A549 (cell line): ENCODE measurements around the gene WDR62. TPM values are rescaled to one million over a fixed set of nuclear protein-coding genes. Genes with fewer than 3 reads are reported as not detected.

Experiments
- ATAC-seq, 2 experiments: fragments of 200-7000 bp in 1 of 2; fragments of >200 bp in 1 of 2; cut with Nextera tagmentation in 1 of 2; cut with Tn5 transposase in 1 of 2; 3 replicates each; pipeline versions ENCODE4 v1.8.0 to v1.9.1; 2018 to 2020; ENCODE audit warnings: mild to moderate bottlenecking in 1 of 2, moderate library complexity in 1 of 2
- CTCF ChIA-PET: fragments of 300-600 bp; sonication (Branson Sonifier 250); formaldehyde crosslinking; extraction: SDS; loops from one replicate; lab custom pipeline; 2021; ENCODE audit warnings: antibody characterized with exemption, inconsistent platforms; lab: Yijun Ruan, JAX
- POLR2A ChIA-PET: fragments of 350-600 bp; formaldehyde crosslinking; extraction: SDS; loops from one replicate; lab custom pipeline; 2021; ENCODE audit warnings: antibody characterized with exemption, inconsistent platforms; lab: Yijun Ruan, JAX
- DNase-seq, 2 experiments: peaks; one replicate each; pipeline versions ENCODE4 v3.0.0 to v3.0.0-alpha.2; 2011 to 2016; ENCODE audit warnings: low read depth in 1 of 2, low spot score in 1 of 2
- FAIRE-seq: peaks from 2 replicates; lab custom pipeline; 2011; peaks lifted over from hg19 to GRCh38; lab: Jason Lieb, UNC
- H3K27ac ChIP-seq, 2 experiments: fragments of >200 bp; sonication (Bioruptor Twin); formaldehyde crosslinking; 3 replicates each; pipeline ENCODE4 v1.5.1; 2016 to 2017
- H3K4me1 ChIP-seq: fragments of >200 bp; sonication (Bioruptor Twin); formaldehyde crosslinking; 3 replicates; pipeline ENCODE4 v1.6.1; 2016
- H3K4me2 ChIP-seq: fragments of >200 bp; sonication (Bioruptor Twin); formaldehyde crosslinking; 3 replicates; pipeline ENCODE4 v1.6.1; 2016
- H3K4me3 ChIP-seq: fragments of >200 bp; sonication (Bioruptor Twin); formaldehyde crosslinking; 3 replicates; pipeline ENCODE4 v1.5.1; 2016
- H3K9me3 ChIP-seq: fragments of >200 bp; sonication (Bioruptor Twin); formaldehyde crosslinking; 3 replicates; pipeline ENCODE4 v1.6.1; 2016
- ATOH8 ChIP-seq: fragments of 250-450 bp; sonication (Bioruptor Pico); IDR thresholded peaks from 2 replicates; pipeline ENCODE4 v1.5.0; 2020; ENCODE audit warnings: low read depth, mild to moderate bottlenecking, moderate library complexity
- BCL3 ChIP-seq: fragments of >200 bp; sonication (Bioruptor Twin); formaldehyde crosslinking; IDR thresholded peaks from 3 replicates; pipeline ENCODE4 v1.6.1; 2016
- BHLHE40 ChIP-seq: IDR thresholded peaks from 2 replicates; pipeline ENCODE4 v1.6.1; 2012; ENCODE audit warnings: low read depth, low read length, inconsistent platforms
- CBX8 ChIP-seq: fragments of 200-600 bp; sonication (generic); IDR thresholded peaks from 2 replicates; pipeline ENCODE4 v1.6.1; 2016
- CHD4 ChIP-seq: fragments of 200-600 bp; sonication (generic); IDR thresholded peaks from 2 replicates; pipeline ENCODE4 v1.6.1; 2016; ENCODE audit warnings: antibody characterized with exemption, mild to moderate bottlenecking, borderline replicate concordance
- CTCF ChIP-seq: fragments of >200 bp; sonication (Bioruptor Twin); formaldehyde crosslinking; IDR thresholded peaks from 3 replicates; pipeline ENCODE4 v1.5.1; 2016
- EHF ChIP-seq: fragments of 250-450 bp; sonication (Bioruptor Pico); IDR thresholded peaks from 2 replicates; pipeline ENCODE4 v1.5.0; 2020; ENCODE audit warnings: mild to moderate bottlenecking
- EHMT2 ChIP-seq: fragments of 200-600 bp; sonication (generic); IDR thresholded peaks from 2 replicates; pipeline ENCODE4 v1.6.1; 2016; ENCODE audit warnings: antibody characterized with exemption, low read depth, mild to moderate bottlenecking, moderate library complexity
- ELK1 ChIP-seq: fragments of 150-350 bp; IDR thresholded peaks from 2 replicates; pipeline ENCODE4 v1.6.1; 2014; ENCODE audit warnings: low read depth, mild to moderate bottlenecking, low read length
- EP300 ChIP-seq, 2 experiments: fragments of >200 bp; sonication (Bioruptor Twin); formaldehyde crosslinking; IDR thresholded peaks; 2 replicates in 1 of 2; 3 replicates in 1 of 2; pipeline ENCODE4 v1.6.1; 2016 to 2017
- ESRRA ChIP-seq: fragments of 150-350 bp; IDR thresholded peaks from 2 replicates; pipeline ENCODE4 v1.6.1; 2014; ENCODE audit warnings: mild to moderate bottlenecking, low read length, borderline replicate concordance
- FOSB ChIP-seq: fragments of 250-450 bp; sonication (Bioruptor Pico); IDR thresholded peaks from 2 replicates; pipeline ENCODE4 v1.5.0; 2020; ENCODE audit warnings: mild to moderate bottlenecking, moderate library complexity
- FOSL2 ChIP-seq, 2 experiments: fragments of 450-650 bp in 1 of 2; fragments of >200 bp in 1 of 2; sonication (Bioruptor Twin) in 1 of 2; formaldehyde crosslinking; IDR thresholded peaks; 2 replicates each; pipeline versions ENCODE4 v1.5.0 to v1.6.1; 2016 to 2020; ENCODE audit warnings: mild to moderate bottlenecking in 1 of 2, moderate library complexity in 1 of 2
- FOXS1 ChIP-seq: fragments of 250-450 bp; sonication (Bioruptor Pico); IDR thresholded peaks from 2 replicates; pipeline ENCODE4 v1.5.0; 2020; ENCODE audit warnings: mild to moderate bottlenecking, moderate library complexity
- HES2 ChIP-seq: fragments of >200 bp; sonication (Bioruptor Twin); formaldehyde crosslinking; IDR thresholded peaks from 2 replicates; pipeline ENCODE4 v1.6.1; 2016
- HEYL ChIP-seq: fragments of 250-450 bp; sonication (Bioruptor Pico); IDR thresholded peaks from 2 replicates; pipeline ENCODE4 v1.8.0; 2021; ENCODE audit warnings: mild to moderate bottlenecking, moderate library complexity
- HOXA7 ChIP-seq: fragments of 250-450 bp; sonication (Bioruptor Pico); IDR thresholded peaks from 2 replicates; pipeline ENCODE4 v1.5.0; 2020; ENCODE audit warnings: mild to moderate bottlenecking, moderate library complexity
- JUN ChIP-seq, 2 experiments: fragments of >200 bp; sonication (Bioruptor Twin); formaldehyde crosslinking; IDR thresholded peaks; 2 replicates in 1 of 2; 3 replicates in 1 of 2; pipeline ENCODE4 v1.6.1; 2016 to 2017
- JUNB ChIP-seq: fragments of >200 bp; sonication (Bioruptor Twin); formaldehyde crosslinking; IDR thresholded peaks from 2 replicates; pipeline ENCODE4 v1.6.1; 2016
- KDM1A ChIP-seq: fragments of 200-600 bp; sonication (generic); IDR thresholded peaks from 2 replicates; pipeline ENCODE4 v1.6.1; 2016; ENCODE audit warnings: low read depth, mild to moderate bottlenecking
- MAX ChIP-seq: IDR thresholded peaks from 2 replicates; pipeline ENCODE4 v1.6.1; 2012
- MAZ ChIP-seq: fragments of 150-350 bp; IDR thresholded peaks from 2 replicates; pipeline ENCODE4 v1.6.1; 2014; ENCODE audit warnings: antibody characterized with exemption, low read depth, low read length, borderline replicate concordance
- NPAS2 ChIP-seq: fragments of 250-450 bp; sonication (Bioruptor Pico); IDR thresholded peaks from 2 replicates; pipeline ENCODE4 v1.8.0; 2022; ENCODE audit warnings: mild to moderate bottlenecking, moderate library complexity, borderline replicate concordance
- PBX3 ChIP-seq: IDR thresholded peaks from 2 replicates; pipeline ENCODE4 v1.6.1; 2012
- POLR2AphosphoS2 ChIP-seq: conservative IDR thresholded peaks from 2 replicates; pipeline ENCODE4 v1.6.1; 2012; ENCODE audit warnings: low read length, improper control_type of control experiment, inconsistent platforms
- RARB ChIP-seq: fragments of 250-450 bp; sonication (Bioruptor Pico); IDR thresholded peaks from 2 replicates; pipeline ENCODE4 v1.8.0; 2021; ENCODE audit warnings: mild to moderate bottlenecking, moderate library complexity
- RCOR1 ChIP-seq: fragments of 150-350 bp; IDR thresholded peaks from 2 replicates; pipeline ENCODE4 v1.6.1; 2014; ENCODE audit warnings: antibody characterized with exemption, low read length, low read depth
- RFX5 ChIP-seq: fragments of 450-650 bp; IDR thresholded peaks from 2 replicates; pipeline ENCODE4 v1.7.1; 2014; ENCODE audit warnings: antibody characterized with exemption, mild to moderate bottlenecking, moderate library complexity
- SREBF2 ChIP-seq: fragments of 450-650 bp; IDR thresholded peaks from 2 replicates; pipeline ENCODE4 v1.6.1; 2014; ENCODE audit warnings: mild to moderate bottlenecking, moderate library complexity
- TFCP2L1 ChIP-seq: fragments of 250-450 bp; sonication (Bioruptor Pico); IDR thresholded peaks from 2 replicates; pipeline ENCODE4 v1.5.0; 2021; ENCODE audit warnings: mild to moderate bottlenecking
- USF2 ChIP-seq: fragments of 450-650 bp; IDR thresholded peaks from 2 replicates; pipeline ENCODE4 v1.6.1; 2014; ENCODE audit warnings: antibody characterized with exemption
- ZFP36 ChIP-seq: fragments of 450-650 bp; IDR thresholded peaks from 2 replicates; pipeline ENCODE4 v1.6.1; 2014; ENCODE audit warnings: borderline replicate concordance; ENCODE audit not compliant: partially characterized antibody
- ZNF302 ChIP-seq: fragments of 250-450 bp; sonication (Bioruptor Pico); IDR thresholded peaks from 2 replicates; pipeline ENCODE4 v1.9.0; 2021; ENCODE audit warnings: inconsistent platforms, mild to moderate bottlenecking, moderate library complexity
- ZSCAN20 ChIP-seq: fragments of 250-450 bp; sonication (Bioruptor Pico); IDR thresholded peaks from 2 replicates; pipeline ENCODE4 v1.8.0; 2022; ENCODE audit warnings: mild to moderate bottlenecking, moderate library complexity
- WGBS: methylation state at CpG from one replicate; pipeline ENCODE4 v1.1.6; 2017; ENCODE audit errors: missing lambda C conversion rate; 5-methylcytosine and 5-hydroxymethylcytosine counted together
- polyA plus RNA-seq, 4 experiments: library from polyadenylated mRNA; depleted of rRNA in 3 of 4; stranded (reverse); fragments of >200 nt; fragmentation: RNase III in 1 of 4; extraction: RNeasy Plus Mini Kit Qiagen cat#74134 plus additional on column Dnase treatment in 1 of 4; gene quantifications; 2 replicates in 3 of 4; 3 replicates in 1 of 4; pipeline ENCODE4 v1.2.3, GENCODE V29; 2011 to 2017

Gene WDR62
- polyA plus RNA-seq, 2 of the 4 experiments (the other 2 are of a cell fraction): 15.5 to 32.9 TPM

GRCh38 chr19:36054119-36054732 lies 471 bp upstream of the WDR62 start, which contains the start of gene THAP8:
TSS of gene THAP8 (minus strand) at chr19:36054285. CDS start at chr19:36054217, 68 bp downstream.
- peak; percentile 99 for FAIRE-seq
- WGBS: under 1% methylated on average over 37 of the region's 56 CpGs
- POLR2A ChIA-PET: interaction anchor here (0.6 to 4.4 kb wide), 28 partner anchors 10 to 1023 kb away, joined by 3 to 57 read pairs (median 4); partner anchors contain the start of genes ALKBH6, CAPNS1, POLR2I and TBCB
- CTCF ChIA-PET: interaction anchor here (0.5 to 11.9 kb wide), 27 partner anchors 13 to 1081 kb away, joined by 3 to 157 read pairs (median 4); partner anchors contain the start of genes ALKBH6, OVOL3 and SYNE4
- DNase-seq: peak; percentile 100
- Histone ChIP-seq H3K4me1 (peaks cover 22% of the 10 kb centered on the region), H3K4me2 (peak within 1 kb of the TSS; percentile 92), H3K27ac (peak within 1 kb of the TSS; percentile 89 to 93), H3K9me3 (no peaks in the 10 kb centered on the region), H3K4me3 (peak within 1 kb of the TSS; percentile 84)
- ATAC-seq: peak; percentile 82 to 88
- TF ChIP-seq FOXS1 (CRISPR knock-in tag): no peak
- peak; percentile 99 for TF ChIP-seq BHLHE40
- no peak for TF ChIP-seq FOSL2 (IDR thresholded peaks at IDR 0.05)
- peak; percentile 79 for TF ChIP-seq FOSL2 (CRISPR knock-in tag; IDR thresholded peaks at IDR 0.05)
- TF ChIP-seq ZFP36: no peak
- peak; percentile 98 for TF ChIP-seq NPAS2 (CRISPR knock-in tag)
- no peak for TF ChIP-seq EHMT2
- TF ChIP-seq MAX: peak; percentile 99
- TF ChIP-seq MAZ: no peak
- TF ChIP-seq ATOH8 (CRISPR knock-in tag): no peak
- no peak for TF ChIP-seq POLR2AphosphoS2
- no peak; the same call in 1 of the 2 replicates for TF ChIP-seq PBX3
- no peak for TF ChIP-seq ZNF302 (CRISPR knock-in tag)
- no peak for TF ChIP-seq ESRRA
- peak; percentile 54 for TF ChIP-seq CTCF
- no peak for TF ChIP-seq RCOR1
- TF ChIP-seq EP300 (IDR thresholded peaks at IDR 0.05): no peak; a peak in 1 of 5 replicates
- TF ChIP-seq HOXA7 (CRISPR knock-in tag): no peak
- TF ChIP-seq ELK1: no peak
- TF ChIP-seq USF2: peak; percentile 100
- no peak for TF ChIP-seq JUNB
- no peak for TF ChIP-seq KDM1A
- no peak for TF ChIP-seq ZSCAN20 (CRISPR knock-in tag)
- no peak for TF ChIP-seq CHD4
- TF ChIP-seq FOSB (CRISPR knock-in tag): no peak
- no peak for TF ChIP-seq SREBF2
- TF ChIP-seq HES2: no peak
- TF ChIP-seq TFCP2L1: no peak
- no peak; the same call in none of the 2 replicates for TF ChIP-seq RFX5
- TF ChIP-seq BCL3: peak; percentile 91; the same call in 2 of the 3 replicates
- TF ChIP-seq JUN (IDR thresholded peaks at IDR 0.05): peak; percentile 44 to 91
- TF ChIP-seq HEYL (CRISPR knock-in tag): no peak
- no peak for TF ChIP-seq RARB (CRISPR knock-in tag)
- TF ChIP-seq CBX8: no peak
- TF ChIP-seq EHF (CRISPR knock-in tag): no peak
